ENCODE data around the gene VPS26A.
"Not testable (repeated sequence)": the region's sequence is repeated elsewhere in the genome, so short reads cannot be mapped to it uniquely, and the experiment has no call there.

VPS26A gene

GRCh38 chr10:69168493-69168892 is 44.5 kb downstream of the VPS26A start:
- CTCF ChIA-PET: interaction anchor here (0.6 kb wide), 1 partner anchor 9 kb away, joined by 4 read pairs; no protein-coding TSS in a partner anchor

GRCh38 chr10:69172241-69172982 is 48.4 kb downstream of the VPS26A start:
- no peak overlapping the region for H3K27ac ChIP-seq (ENCODE audit: extremely low read depth, low read depth, low read length)
- no peak overlapping the region for H3K4me3 ChIP-seq (ENCODE audit: low read depth, low read length)
- ChIA-PET POLR2A (interaction anchor here (0.5 kb wide), 1 partner anchor 186 kb away, joined by 4 read pairs; no protein-coding TSS in a partner anchor), CTCF (interaction anchor here (0.6 kb wide), 1 partner anchor 141 kb away, joined by 3 read pairs; no protein-coding TSS in a partner anchor)
- peaks cover 11 to 43% of the 10 kb centered on the region in 2 experiments; a peak in 2 of 3 replicates for H3K36me3 ChIP-seq (ENCODE audit: control insufficient read depth in 2 of 2, insufficient read depth in 1 of 2, low read length in 2 of 2)
- TF ChIP-seq ZNF777 (tag by site-specific recombination; IDR thresholded peaks at IDR 0.05; ENCODE audit: borderline replicate concordance): no peak
- no peak for TF ChIP-seq ZNF211 (tag by site-specific recombination; IDR thresholded peaks at IDR 0.05; ENCODE audit: low read depth)
- no peak for TF ChIP-seq IKZF3 (tag by site-specific recombination; IDR thresholded peaks at IDR 0.05)
- no peak for TF ChIP-seq ZNF112 (tag by site-specific recombination; IDR thresholded peaks at IDR 0.05)
- TF ChIP-seq ZIC2 (tag by site-specific recombination; IDR thresholded peaks at IDR 0.05): no peak
- TF ChIP-seq ZBTB11 (tag by site-specific recombination; conservative IDR thresholded peaks at IDR 0.05; ENCODE audit: low read depth): no peak
- no peak for TF ChIP-seq ZNF223 (tag by site-specific recombination; IDR thresholded peaks at IDR 0.05)
- no peak for TF ChIP-seq ZNF48 (tag by site-specific recombination; IDR thresholded peaks at IDR 0.05)
- TF ChIP-seq ZNF16 (tag by site-specific recombination; IDR thresholded peaks at IDR 0.05; ENCODE audit: low read depth): no peak
- no peak for TF ChIP-seq ZNF692 (tag by site-specific recombination; IDR thresholded peaks at IDR 0.05)
- TF ChIP-seq REPIN1 (tag by site-specific recombination; IDR thresholded peaks at IDR 0.05; ENCODE audit: low read depth): no peak
- TF ChIP-seq ZNF548 (tag by site-specific recombination; IDR thresholded peaks at IDR 0.05): no peak
- TF ChIP-seq FEZF1 (tag by site-specific recombination; IDR thresholded peaks at IDR 0.05): no peak
- no peak for TF ChIP-seq AEBP2 (tag by site-specific recombination; IDR thresholded peaks at IDR 0.05; ENCODE audit: borderline replicate concordance)
- H3K9me3 ChIP-seq (ENCODE audit: control insufficient read depth, insufficient read depth, low read depth, low read length): no peaks in the 10 kb centered on the region
- no peaks in the 10 kb centered on the region for H3K4me1 ChIP-seq (ENCODE audit: control insufficient read depth, insufficient read depth, low read length)

More at GRCh38 chr10:69168493-69168892, 44.5 kb downstream of the VPS26A start:
- TF ChIP-seq ZNF76 (tag by site-specific recombination; IDR thresholded peaks at IDR 0.05; ENCODE audit: borderline replicate concordance, low read depth) (no peak), ZNF366 (tag by site-specific recombination; conservative IDR thresholded peaks at IDR 0.05) (no peak)
- Histone ChIP-seq H3K4me3 (ENCODE audit: low read depth, low read length) (no peak overlapping the region), H3K4me1 (ENCODE audit: control insufficient read depth, insufficient read depth, low read length) (no peaks in the 10 kb centered on the region), H3K9me3 (ENCODE audit: control insufficient read depth, insufficient read depth, low read depth, low read length) (no peaks in the 10 kb centered on the region), H3K27ac (ENCODE audit: extremely low read depth, low read depth, low read length) (no peak overlapping the region), H3K36me3 (ENCODE audit: control insufficient read depth in 2 of 2, insufficient read depth in 1 of 2, low read length in 2 of 2) (peaks cover 37 to 58% of the 10 kb centered on the region in 2 experiments)
- POLR2A ChIA-PET: no interaction called here

GRCh38 chr10:69175326-69175725 is 51.3 kb downstream of the VPS26A start:
- H3K9me3 ChIP-seq (ENCODE audit: control insufficient read depth, insufficient read depth, low read depth, low read length); H3K4me1 ChIP-seq (ENCODE audit: control insufficient read depth, insufficient read depth, low read length); H3K4me3 ChIP-seq (ENCODE audit: low read depth, low read length); H3K27ac ChIP-seq (ENCODE audit: extremely low read depth, low read depth, low read length); POLR2A ChIA-PET: not testable (repeated sequence)
- peaks cover 8 to 28% of the 10 kb centered on the region in 2 experiments; a peak in 2 of 3 replicates for H3K36me3 ChIP-seq (ENCODE audit: control insufficient read depth in 2 of 2, insufficient read depth in 1 of 2, low read length in 2 of 2)
- CTCF ChIA-PET: interaction anchor here (1.3 kb wide), 1 partner anchor 233 kb away, joined by 4 read pairs; no protein-coding TSS in a partner anchor
